Activated effector memory CD4-positive, alpha-beta T cell treated with anti-CD3 and anti-CD28 coated beads, Interleukin-2, amount 50 U/mL, for 16 hours (primary cell): ENCODE results near the gene GAREM1.
"Not testable (repeated sequence)": the region's sequence is repeated elsewhere in the genome, so short reads cannot be mapped to it uniquely, and the experiment has no call there.

Source experiments
- DNase-seq: peaks from one replicate; pipeline ENCODE4 v3.0.0-alpha.2; 2020

GAREM1 gene

DNA sequence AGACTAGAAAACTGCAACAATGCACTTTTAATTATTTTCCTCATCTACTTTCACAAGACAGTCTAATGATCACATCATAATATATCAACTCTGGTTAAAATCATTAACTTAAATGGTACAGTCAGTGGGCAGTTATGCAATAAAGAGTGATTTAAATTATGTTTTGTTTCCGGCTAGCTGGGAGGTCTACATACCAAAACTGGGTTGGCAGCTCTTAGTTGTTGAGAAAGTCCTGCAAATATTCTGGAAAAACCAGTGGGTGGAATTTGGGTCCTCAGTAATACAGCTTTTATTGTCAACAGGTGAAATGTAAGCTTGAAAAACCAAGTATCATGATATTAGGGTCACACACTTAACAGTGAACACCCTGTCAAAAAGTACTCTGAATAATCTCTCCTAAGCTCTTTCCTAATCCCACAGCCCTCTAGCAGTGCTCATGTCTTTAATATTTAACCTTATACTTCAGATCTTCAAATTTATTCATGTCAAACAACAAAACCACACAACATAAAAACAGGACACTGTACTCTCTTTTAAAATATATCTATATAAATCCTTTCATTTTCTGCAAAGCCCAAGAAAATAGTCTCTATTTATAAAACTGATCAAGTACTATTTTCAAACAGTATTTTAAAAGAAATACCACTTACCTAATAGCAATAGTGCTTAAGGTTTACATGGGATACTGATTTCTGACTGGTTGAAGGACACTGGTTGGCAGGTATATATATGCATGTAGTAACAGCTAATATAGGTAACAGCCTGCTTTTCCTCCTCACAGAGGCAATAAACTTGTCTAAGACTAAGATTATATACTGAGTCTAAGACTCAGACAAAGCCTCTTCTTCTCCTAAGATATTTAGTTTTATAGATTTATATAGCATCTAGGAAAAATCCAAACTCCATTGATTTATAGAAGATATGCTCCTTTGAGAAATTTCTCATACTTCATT lies 103.8 kb downstream of the GAREM1 start:
- no peak for DNase-seq

DNA sequence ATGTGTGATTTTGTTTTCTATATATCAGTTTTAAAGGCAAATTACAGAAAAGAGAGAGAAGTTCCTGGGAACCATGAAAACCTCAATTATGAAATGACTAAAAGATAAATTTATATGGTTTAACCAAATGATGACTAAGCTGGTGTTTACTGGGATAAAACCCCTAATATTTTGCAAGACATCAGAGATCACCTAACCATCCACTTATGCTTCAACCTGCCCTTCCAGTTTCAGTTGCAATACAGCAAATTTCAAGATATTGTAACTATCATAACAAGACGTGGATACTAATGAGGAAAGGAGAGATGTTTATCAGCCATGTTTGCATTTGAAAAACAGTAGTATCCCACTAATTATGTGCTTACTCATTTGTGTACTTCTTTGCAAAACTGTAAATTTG lies 108.2 kb downstream of the GAREM1 start:
- no peak for DNase-seq

DNA sequence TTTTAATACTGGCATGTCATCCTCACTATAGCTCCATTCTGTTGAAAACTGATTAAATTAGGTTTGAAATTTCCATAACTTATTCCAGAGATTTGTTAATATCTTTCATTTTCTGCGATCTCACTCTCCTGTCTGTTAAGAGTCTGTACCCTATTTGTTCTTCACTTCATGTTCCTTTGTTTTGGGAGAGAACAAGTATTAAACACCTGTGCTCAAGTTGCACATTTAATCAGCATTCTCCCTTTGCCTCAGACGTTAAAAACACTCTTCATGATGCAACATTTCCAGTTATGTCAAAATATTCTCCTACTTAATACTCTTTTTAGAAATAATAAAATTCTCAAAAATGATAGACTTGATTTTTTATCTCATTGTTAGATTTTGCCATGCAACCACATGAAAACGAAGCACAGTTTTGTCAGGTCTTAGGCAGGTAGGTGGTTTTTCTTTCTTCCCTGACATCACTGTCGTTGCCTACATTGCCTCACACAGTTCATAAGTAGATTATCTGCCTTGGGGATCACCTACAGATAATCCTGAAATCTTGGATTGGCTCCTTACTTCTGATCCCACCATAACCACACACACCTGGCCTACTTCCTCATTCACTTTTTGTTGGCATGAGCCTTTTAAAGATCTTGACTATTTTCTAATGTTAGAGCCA lies 109.9 kb downstream of the GAREM1 start:
- no peak for DNase-seq

DNA sequence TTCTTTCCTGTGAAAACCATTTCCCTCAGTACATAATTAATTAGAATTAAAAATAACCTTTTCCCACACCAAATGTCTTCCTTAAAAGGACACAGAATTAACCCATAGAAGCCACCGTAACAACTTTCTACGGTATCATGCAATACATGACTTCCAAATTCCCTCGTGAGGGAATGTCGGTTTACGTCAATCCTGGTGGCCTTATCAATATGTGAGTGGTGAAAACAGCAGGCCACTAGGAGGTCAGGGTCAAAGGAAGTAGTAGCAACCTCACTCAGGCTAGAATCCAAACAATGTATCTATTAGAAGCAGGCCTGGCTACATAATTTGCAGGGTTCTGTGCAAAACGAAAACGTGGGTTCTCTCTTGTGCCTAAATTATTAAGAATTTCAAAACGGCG lies 112.2 kb downstream of the GAREM1 start:
- no peak for DNase-seq

DNA sequence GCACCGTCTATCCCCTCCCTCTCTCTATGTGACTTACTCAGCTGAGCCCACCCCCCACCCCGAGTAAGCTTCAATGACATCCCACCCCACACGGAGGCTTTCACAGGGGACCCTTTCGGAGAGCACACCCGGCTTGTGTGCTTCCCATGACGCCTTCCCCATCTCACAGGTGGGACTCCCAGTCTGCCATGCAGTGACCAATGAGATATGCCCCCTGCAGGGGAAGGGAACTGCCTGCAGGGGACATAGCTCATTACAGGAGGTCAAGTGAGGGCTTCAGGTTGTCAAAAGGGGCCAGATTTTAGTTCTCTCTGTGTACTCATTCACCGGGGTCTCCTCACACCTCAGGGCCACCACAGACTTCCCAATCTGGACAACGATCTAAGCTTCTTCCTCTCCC lies 112.6 kb downstream of the GAREM1 start:
- DNase-seq: no peak

DNA sequence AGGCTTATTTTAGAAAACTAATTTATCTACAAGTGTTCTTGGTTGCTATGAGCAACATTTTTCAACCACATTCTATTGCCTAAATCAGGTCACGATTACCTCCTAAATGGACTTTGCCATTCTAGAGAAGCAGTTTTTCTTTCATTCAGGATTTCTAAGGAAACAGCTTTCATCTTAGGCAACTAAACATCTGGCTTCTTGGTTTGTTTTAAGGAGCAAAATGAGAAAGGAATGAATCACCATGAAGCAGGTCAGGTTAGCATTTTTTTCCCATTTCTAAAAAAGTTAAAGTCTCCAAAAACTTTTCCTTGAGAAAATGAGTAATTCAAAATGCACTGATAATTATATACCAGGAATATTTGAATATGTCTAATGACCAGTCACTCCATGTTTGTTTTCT lies 114.8 kb downstream of the GAREM1 start:
- DNase-seq: no peak

DNA sequence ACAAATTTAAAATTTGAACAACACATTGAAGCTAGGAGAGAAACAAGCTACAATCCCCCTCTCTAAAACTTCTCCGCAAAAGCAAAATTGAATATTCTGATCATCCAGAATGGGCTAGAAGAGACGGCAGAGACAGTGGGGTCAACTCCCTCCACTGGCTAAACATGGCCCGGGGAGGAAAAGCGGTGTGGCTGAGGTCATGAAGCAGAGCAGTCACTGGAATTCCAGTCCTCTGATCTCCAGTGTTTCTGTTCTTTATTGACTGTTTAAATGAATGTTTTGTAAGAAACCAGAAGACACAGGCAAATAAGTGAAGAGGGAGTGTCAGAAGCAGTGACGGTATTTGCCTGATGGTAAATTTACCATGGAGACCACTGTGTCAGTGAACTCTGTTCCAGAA lies 116.2 kb downstream of the GAREM1 start:
- no peak for DNase-seq

DNA sequence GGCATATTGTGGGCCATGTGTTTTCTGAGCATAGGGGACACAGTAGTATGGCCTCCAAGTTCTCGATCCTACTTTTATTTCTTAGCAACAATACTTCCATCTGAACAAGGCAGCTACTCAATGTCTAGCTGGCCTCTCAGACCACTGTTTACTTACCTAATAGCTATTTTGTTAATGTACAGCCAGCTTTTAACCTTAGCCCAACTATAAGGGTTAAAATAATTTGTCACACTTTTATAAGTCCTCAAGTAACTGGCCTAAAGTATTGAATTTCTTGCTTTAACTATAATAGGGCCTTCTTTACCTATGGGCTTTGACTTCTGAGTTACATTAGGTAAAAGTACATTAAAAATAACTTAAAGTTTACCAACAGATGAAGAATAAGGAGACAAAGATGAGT lies 117.4 kb downstream of the GAREM1 start:
- no peak for DNase-seq

DNA sequence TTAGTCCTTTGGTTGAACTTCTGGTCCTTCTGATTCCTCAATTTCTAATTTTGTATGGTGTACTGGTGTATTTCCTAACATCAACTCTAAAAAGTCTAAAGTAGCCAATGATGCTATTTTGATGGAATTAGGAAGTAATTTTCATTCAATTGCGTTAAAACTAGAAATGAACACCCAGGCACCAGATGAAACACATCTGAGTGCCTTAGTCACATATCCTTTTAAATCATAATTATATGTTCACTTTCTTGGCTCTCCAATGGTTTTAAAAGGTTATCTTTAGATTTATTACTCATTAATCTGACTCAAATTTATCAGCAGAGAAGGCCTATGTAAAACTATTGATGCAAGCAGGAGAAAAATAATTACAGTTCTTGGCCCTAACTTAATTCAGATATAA lies 119.7 kb downstream of the GAREM1 start:
- DNase-seq: no peak

DNA sequence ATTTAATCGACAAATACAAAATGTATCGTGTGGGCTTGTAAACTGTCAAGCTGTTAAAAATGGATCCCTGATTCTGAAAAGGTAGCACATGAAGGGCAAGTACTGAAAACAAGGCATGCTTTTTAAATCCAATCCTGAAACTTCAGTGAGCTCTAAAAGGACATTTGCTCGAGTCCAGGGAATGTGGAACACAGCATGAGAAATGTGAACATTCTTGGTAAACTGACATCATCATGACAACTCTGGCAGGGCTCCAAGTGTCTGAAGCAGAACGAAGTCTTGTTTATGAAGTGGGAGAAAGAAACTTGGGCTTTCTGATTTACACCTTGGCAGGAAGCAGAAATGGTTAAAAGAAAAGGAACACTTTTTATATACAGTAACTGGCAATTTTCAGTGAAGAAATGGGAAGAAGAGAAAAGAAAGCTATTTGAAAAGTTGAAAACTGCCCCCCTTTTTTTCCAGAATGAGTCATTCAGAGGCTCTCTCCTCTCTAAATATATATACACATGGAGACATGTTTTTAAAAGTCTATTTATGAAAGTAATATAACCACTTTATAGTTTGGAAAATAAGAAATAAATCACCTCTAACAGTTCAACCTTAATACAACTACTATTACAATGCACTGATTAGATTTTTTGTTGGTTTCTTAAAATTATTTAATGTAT lies 120.8 kb downstream of the GAREM1 start:
- DNase-seq: no peak

DNA sequence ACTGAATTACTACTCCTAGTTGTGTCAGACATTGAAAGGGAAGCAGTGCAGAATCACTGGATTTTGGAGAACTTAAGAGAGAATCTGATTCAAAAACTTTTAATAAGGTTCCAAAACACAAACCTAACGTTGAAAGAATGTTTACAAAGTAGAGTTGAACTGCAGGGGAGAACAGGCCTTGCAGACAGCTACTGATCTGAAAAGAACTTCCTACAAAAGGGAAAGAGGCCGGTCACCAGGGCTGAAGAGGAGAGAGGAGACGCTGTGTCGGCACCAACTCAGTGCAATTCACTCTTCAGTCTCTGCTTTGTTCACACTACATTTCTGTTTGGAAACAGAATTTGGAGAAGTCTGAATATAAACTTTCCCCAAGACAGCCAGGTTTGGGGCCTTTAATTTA lies 124.0 kb downstream of the GAREM1 start:
- no peak for DNase-seq

DNA sequence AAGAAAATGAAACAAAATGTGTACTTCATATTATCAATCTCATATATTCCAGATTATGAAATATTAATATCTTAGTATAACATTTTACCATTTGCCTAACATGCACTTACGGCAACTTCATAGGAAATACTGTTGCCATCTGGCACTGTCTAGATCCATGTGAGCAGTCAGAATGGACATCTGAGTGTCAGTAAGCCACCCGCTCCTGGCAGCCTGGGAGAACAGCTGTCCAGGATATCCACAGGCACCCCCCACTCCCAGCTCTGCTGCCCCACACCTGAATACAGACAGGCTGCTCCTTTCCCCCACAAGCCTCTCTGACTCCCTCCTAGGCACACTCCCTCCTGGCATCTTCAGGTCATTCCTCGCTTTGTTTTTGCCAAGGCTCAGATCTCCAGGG lies 127.0 kb downstream of the GAREM1 start:
- no peak for DNase-seq

DNA sequence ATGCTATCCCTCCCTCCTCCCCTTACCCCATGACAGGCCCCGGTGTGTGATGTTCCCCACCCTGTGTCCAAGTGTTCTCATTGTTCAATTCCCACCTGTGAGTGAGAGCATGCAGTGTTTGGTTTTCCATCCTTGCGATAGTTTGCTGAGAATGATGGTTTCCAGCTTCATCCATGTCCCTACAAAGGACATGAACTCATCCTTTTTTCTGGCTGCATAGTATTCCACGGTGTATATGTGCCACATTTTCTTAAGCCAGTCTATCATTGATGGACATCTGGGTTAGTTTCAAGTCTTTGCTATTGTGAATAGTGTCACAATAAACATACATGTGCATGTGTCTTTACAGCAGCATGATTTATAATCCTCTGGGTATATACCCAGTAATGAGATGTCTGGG lies 129.6 kb downstream of the GAREM1 start:
- DNase-seq: not testable (repeated sequence)

DNA sequence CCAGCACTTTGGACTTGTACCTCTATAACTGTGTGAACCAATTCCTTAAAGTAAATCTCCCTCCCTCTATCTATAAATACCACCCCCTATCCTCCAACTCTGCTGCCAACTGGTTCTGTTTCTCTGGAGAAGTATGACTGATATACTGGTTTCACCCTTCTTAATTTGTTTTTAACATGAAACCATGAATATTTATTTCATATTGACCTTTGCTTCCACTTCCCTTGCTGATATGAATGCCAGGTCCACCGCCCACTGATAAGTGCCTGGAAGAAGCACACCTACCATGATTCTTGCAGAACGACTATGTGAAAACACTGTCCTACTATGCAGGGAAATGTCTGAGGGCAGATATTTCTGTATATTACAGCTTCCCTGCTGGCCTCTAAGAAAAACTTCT lies 131.6 kb downstream of the GAREM1 start:
- DNase-seq: no peak

DNA sequence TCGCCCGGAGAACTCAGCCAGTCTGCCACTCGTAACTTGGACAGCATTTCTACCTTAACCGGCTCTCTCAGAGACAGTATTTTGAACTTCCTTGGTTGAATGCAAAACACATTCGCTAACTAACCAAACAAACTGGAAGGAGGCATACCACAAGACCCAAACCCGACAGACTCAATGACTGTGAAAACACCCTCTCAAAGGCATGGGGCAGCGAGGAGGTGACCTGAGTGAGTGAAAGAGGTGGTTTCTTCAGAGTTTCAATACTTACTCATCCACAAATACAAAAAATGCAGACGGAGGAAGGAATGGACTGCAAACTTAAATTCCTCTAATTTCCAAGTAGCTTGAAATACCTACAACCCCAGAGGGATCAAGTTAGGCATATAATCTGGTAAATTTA lies 132.9 kb downstream of the GAREM1 start:
- DNase-seq: no peak

DNA sequence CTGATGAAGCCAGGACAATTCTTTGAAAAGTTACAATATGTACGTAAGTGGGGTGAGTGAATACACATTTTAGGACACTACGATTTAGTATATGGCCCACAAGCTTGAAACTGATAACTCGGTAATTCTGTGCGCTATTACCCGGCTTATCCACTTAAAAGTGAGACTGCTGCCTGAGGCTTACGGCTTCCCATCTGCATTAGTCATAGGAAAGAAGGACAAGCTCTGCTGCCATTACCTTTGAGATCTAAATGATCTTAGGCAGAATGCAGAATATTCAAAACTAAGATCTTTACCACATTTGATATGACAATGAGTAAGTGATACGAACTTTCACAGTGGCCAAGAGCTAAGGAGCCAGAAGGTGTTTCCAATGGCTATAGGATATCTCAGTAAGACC lies 133.3 kb downstream of the GAREM1 start:
- DNase-seq: no peak

DNA sequence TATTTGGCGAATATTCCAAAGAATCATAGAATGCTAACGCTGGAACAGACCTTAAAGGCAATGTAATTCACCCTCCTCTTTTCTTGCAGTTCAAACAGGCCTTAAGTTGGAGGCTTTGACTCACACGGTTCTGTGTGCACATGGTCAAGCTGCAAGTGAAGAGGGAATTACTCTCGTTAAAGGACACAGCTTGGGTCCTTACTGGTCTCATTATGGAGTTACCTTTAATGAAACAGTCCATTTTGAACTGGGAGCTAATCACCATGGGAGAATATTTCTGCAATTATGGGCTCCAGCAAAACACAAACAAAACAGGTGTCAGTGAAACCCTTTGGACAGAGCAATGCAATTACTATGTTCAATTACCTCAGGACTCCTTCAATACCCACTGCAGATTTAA lies 135.5 kb downstream of the GAREM1 start:
- no peak for DNase-seq

DNA sequence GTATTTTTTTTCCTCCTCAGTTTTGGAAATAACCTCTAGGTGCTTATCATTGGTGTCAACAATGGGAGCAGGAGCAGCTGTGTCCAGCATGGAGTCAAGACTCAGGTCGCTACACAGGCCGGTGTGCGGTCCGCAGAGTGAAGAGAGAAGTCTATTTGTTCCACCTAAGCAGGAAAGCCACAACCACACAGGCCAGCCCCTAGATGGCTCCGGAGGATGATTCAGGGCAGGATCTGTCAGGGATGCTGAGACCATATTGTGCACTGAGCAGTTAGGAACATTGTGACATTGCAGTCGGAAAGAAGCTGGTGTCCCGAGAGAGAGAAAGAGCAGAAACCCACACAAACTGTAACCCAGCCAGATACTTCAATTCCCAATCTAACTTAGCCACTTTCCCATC lies 136.9 kb downstream of the GAREM1 start:
- DNase-seq: no peak

DNA sequence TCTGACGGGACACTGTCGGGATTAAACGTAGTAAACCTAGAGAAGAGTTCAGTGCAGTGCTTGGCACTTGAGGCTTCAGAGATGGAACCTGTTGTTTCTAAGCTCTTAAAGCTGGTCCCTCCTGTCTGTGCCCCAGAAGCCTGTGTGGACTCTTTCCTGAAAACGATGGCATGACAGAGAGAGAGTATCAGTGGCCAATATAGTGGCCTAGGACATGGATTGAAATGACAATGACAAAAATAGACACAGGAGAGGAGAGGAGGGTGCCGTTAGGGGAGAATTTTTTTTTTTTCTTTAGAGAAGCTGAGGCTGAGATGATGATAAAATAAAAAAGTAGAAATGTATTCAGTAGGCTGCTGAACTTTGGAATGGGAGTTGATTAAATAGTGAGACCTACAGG lies 138.0 kb downstream of the GAREM1 start:
- no peak for DNase-seq

DNA sequence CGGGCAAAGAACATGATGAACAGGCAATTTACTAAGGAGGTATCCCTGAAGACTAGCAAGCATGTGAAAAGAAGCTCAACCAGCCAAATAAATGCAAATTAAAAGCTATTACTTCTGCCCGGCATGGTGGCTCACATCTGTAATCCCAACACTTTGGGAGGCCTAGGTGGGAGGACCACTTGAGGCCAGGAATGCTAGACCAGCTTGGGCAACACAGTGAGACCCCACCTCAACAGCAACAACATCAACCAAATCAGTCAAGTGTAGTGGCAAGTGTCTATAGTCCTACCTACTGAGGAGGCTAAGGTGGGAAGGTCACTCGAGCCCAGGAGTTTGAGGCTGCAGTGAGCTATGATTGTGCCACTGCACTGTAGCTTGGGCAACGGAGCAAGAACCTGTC lies 141.7 kb downstream of the GAREM1 start:
- DNase-seq: no peak

DNA sequence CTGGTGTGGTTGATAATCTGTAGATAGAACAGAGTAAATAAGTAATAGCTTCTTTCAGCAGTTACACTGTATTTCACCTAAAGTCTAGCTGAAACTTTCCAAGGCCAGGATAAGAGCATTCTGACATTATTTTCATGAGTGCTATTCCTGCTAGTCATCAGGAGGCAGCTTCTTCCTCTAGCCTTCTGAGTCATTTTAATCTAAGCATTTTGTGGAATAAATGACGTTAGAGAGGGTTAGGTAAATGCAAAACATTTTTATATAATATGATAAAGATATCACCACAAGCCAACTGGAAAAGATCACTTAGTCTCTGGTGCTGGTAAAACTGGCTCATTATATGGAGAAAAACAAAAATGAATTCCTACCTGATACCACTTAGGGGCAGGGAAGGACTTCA lies 142.3 kb downstream of the GAREM1 start:
- no peak for DNase-seq

DNA sequence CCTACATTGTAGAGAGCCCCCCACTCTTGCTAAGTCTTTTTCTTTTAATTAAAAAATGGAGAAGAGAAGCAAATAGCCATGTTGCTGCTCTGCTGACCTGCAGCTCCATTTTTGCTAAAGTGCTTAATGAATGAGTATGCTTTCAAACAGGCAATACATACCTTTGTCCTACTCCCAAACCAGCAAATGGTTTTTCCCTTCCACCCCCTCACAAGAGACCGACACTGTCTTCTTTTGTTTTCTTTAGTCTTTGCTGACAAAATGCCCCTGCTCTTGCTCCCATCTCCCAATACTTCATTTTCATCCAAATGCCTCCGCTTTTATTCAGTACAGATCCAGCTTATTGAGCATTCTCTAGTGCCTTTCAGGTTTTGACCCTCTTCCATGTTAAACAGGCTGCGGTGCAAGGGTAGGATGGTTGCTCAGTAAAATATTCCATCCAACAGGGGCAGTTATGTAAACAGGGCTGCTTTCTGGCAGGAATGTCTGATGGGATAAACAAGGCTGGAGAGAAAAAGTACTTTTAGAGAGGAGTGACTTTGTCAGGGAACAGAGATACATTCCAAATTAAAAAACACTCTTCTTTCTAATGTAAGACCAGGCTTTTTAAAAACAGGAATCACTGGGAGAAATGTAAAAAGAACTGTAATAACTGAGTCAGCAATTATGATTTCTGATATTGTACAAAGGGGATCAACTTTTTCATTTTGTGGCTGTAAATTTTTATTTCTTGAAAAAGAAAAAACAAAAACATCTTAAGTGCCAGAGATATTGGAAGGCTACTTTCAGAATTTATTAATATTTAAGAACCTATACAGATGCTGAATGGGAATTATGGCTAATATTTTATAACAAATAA lies 144.0 kb downstream of the GAREM1 start:
- no peak for DNase-seq

DNA sequence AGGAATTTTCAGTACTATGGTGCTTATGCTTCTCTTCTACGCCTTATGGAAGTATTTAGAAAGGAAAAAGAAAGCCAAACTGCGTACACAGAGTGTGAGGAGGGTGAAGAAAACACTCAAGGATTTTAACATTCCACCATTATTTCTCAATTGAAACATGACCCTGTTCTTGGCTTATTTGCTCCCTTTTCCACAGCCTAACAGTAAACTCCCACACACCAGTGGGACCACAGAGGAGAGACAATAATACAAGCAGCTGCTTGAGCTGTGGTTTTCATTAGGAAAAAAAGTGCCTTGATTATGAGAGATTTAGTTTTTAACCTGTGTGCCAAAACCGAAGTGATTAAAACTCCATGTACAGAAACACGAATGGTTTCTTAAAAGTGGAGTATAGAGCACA lies 146.5 kb downstream of the GAREM1 start:
- no peak for DNase-seq
